ENCODE results near the gene LGR4.
"Not testable (repeated sequence)": the region's sequence is repeated elsewhere in the genome, so short reads cannot be mapped to it uniquely, and the experiment has no call there.

The LGR4 gene

DNA sequence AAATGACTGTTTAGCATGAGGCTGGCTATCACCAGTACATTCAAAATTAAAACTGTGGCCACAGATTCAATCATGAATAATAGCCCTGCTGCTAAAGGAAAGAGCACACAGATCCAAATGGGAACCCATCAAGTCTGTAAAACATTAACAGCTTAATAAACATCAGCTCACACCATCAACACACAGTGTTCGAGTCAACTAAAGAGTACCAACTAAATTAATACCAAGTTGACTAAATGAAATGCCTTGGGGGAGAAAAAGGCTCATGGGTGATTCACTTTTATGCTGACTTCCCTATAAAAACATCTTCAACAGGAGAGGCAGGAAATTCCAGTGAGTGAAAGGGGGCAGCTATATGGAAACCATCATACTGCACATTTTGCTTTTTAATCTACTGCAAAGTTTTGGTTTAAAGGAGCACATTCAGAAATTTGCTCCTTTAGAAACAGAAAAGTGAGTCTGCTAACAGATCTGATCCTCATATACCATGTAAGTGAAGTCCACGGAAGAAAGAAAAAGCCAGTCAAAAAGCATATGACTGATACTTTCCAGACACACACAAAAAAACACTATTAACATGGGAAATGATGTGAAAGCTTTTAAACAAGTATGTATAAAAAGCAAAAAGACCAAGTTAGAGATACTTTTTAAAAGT, 16.3 kb downstream of the LGR4 start:
- DNase-seq: no peak

DNA sequence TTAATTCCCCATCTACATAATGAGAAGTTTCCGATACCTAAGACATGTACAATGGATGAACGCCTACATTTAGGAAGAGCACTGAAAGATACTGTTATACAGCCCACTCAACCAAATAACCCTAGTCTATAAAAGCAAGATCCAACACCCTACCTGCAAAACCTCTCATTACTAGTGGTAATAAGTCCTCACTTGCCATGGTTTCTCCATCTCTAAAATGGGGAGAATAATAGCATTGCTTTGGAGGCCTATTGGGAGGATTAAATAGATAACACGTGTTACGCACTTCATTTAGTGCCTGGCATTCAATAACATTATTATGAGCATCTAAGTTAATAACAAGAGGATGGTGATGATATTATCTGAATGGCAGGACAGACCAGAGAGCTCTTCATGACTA, 16.9 kb downstream of the LGR4 start:
- no peak for DNase-seq

DNA sequence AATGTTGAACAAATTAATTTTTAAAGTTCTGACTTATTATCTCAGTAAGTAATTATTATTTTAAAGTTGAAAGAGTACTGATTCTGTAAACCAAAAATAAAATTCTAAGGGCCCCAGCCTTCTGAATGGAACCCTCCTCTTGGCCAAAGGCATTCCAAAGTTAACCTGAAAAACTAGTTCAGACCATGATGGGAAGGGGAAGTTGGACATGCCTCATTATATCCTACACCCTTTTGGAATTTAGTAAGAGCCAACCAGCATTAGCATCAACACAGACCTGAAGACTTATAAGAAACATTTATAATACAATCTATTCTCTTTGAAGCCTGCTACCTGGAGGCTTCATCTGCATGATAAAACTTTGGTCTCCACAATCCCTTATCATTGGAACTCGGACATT, 18.9 kb downstream of the LGR4 start:
- no peak for DNase-seq

DNA sequence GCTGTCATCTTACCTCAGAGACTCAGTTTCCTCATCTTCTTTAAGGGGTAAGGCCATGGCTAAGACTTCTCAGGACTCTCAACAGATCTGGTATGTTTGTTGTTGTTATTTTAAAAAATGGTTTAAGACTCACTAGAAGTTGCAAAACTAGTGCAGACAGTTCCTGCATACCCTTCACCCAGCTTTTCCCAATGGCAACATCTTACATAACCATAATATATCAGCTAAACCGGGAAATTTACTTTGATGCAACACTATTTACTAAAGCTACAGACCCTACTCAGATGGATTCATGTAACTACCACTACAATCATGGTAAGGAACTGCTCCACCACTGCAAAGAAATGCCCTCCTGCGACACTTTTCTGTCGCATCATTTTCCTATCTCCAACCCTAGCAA, 20.4 kb downstream of the LGR4 start:
- no peak for DNase-seq

DNA sequence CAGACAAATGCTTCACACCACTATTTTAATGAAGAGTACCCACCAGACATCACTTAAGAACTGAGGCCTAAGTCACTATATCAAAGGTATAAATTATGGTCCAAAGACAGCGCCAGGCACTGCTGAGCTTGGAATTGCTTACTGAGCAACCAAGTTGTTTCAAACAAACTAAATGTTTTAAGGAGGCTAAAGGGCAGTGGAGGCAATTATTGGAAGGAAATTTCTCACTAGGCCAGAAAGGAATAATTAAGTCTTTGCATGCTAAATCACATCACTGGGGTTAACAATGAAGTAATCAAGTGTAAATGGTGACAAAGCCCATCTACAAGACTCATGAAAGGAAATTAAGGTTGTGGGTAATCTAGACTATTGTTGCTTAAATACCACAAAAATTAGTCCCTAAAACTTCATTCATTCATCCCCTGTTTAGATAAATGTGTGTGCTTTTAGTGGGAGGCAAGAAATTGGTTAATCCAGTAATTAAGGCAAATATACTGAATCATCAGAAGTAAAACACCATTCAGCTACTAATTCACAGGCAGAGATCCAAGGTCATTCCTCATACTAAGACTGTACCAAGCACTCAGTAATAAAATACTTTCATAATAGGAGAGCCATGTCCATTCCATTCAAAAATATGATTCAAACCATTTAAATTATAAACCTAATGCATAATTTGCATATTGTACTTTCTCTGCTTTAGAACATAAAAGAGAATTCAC, 21.2 kb downstream of the LGR4 start:
- DNase-seq: no peak

DNA sequence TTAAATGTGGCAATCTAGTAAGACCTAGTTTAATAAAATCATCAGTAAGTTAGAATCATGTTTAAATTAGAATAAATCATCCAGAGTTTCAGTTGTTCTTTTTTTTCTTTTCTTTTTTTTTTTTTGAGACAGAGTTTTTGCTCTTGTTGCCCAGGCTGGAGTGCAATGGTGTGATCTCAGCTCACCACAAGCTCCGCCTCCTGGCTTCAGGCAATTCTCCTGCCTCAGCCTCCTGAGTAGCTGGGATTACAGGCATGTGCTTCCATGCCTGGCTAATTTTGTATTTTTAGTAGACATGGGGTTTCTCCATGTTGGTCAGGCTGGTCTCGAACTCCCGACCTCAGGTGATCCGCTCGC, 24.4 kb downstream of the LGR4 start:
- DNase-seq: not testable (repeated sequence)

DNA sequence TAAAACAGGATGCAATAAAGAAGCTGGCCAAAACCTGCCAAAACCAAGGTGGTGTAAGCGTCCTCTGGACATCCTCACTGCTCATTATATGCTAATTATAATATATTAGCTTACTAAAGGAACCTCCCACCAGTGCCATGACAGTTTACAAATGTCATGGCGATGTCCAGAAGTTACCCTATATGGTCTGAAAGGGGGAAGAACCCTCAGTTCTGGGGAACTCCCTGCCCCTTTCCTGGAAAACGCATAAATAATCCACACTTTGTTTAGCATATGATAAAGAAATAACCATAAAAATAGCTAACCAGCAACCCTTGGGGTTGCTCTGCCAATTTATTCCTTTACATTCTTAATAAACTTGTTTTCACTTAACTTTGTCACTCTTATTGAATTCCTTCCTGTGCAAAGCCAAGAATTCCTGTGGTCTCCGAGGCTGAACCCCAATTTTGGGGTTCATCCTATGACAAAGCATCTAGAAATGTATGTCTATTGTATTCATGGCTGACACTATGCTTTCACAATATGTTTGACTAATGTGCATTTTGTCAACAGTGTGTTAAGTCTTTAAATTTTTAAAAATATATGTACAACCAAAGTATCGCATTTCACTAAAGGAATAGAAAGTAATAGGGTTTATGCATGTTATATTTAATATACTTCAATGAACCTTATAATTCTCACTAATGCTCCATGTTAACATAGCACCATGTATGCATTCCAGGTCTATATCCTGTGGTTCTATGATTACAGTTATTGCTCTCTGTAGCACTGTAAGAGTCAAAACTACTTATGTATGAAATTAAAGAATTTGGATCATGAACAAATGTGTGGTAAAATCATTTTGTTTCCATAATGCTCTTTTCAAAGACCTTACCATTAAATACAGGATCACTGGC, 25.1 kb downstream of the LGR4 start:
- no peak for DNase-seq

DNA sequence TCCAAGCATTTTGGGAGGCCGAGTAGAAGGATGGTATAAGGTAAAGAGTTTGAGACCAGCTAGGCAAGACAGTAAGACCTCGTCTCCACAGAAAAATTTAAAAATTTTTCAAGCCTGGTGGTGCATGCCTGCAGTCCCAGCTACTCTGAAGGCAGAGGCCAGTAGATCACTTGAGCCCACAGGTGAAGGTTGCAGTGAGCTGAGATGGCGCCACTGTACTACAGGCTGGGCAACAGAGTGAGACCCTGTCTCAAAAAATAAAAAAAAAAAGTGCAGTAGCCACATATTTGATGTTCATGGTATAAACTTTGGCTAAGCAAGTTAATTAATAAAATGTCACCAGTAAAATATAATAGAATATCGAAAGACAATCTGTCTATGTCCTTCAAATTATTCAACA, 27.0 kb downstream of the LGR4 start:
- DNase-seq: no peak

DNA sequence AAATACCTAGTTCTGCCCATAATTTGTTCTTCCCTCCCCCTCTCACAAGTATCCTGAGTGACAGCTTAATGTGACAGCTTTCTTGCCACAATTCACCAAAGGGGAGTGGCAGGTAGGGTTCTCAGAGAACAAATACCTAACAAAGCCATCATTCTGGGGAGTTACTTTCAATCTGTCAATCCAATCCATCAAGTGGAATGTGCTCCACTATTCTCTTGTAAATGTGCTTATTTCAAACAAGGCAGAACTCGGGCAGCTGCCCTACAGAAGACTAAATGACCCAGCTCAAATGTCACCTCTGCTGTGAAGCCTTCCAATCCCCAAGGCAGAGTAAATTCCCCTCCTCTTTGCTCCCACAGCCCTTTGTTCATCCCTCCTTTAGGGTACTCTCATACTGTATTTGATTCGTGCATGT, 27.8 kb downstream of the LGR4 start:
- DNase-seq: no peak

DNA sequence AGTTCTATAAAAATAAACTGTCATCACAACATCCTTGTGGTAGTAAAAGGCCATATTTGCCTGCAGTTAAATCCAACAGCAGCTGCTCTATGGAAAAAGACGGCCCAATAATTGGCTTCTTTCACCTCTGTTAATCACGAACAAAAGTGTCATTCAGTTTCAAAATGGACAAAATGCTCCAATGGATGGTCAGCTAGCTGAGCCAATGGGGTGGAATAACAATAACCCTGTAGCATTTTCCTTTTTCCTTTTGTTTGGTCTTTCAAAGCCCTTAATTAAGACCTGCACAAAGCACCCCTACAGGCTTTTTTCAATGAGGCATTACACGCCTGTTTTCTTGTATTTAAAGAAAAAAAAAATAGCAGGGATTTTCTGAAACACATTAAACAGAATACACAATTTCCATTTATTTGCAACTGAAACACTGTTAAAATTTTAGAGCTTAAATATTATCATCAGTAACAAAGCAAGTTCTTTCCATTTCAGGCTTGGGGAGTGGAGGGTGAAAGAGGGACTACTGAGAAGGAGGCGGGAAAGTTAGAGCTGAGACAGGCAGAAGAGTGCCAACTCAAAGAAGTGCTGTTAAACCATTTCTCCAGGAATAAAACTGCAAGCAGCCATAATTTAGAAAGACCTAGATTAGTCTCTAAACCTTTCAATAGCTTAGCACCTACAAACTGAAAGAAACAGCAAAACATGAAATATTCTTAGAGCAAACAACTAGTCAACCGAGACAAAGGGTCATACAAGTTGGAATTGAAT, 28.7 kb downstream of the LGR4 start:
- no peak for DNase-seq

DNA sequence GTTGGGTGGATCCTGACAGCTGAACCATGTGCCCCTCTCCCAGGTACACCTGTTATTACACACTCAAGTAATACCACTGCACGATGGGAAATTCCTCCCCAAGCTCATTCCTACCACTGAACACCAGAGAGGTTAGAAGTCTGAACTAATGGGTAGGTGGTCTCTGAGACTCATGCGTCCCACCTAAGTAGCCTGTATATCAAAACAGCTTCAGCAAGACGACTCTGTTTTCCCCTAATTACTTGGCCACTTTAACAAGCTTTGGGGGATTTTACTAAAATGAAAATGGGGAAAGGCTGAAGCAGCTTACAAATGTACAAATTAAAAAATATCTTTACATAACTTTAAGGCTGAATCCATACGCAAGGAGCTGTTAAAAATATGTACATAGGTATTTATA, 29.4 kb downstream of the LGR4 start:
- no peak for DNase-seq

DNA sequence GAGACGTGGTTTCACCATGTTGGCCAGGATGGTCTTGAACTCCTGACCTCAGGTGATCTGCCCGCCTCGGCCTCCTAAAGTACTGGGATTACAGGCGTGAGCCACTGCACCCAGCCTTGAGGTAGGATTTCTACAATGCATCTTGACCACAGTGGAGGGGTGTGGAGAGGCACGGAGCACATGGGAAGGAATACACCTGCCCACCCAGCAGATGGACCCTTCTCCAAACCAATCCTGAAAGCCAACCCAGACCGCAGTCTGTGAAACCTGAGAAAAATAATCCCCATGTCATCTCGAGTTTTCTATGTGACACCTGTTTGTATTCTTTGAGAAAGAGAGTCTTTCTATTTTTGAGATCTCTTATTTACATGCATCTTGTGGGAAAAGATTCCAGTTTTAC, 32.5 kb downstream of the LGR4 start:
- no peak for DNase-seq

DNA sequence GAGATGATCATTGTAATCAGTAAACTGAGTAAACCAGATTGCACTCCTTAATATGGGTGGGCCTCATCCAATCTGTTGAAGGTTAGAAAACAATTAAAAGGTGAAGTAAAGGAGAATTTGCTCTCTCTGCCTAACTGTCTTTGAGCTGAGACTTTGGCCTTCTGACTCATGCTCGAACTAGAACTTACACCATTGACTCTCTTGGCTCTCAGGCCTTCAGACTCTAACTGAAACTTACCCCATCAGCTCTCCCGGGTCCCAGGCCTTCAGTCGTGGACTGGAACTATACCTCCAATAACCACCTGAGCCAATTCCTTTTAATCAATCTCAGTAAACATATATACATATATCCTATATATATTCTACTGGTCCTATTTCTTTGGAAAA, 34.0 kb downstream of the LGR4 start:
- DNase-seq: no peak

DNA sequence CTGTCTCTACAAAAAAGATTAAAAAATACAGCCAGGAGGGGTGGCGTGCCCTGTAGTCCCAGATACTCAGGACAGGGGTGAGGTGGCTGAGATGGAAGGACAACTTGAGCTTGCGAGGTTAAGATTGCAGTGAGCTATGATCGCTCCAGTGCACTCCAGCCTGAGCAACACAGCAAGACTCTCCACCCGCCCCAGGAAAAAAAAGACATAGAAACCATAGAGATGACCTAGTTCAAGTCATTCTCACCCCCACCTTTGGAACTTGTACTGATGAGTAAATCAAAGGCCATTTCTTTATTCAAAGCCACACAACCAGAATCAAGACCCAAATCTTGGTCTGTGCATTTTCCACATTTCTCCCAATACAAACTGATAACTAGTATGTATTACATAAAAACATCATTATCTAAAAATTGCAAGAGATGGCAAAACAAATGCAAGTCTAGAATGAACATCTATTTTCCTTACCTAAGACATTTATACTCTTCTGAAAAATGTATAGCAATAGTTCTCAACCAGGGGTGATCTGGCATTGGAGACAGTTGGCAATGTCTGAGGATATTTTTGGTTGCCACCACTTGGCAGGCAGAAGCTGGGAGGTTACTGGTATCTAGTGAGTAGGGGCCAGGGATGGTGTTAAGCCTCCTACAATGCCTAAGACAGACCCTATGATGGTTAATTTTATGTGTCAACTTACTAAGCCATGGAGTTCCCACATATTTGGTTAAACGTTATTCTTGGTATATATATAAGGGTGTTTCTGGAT, 34.6 kb downstream of the LGR4 start:
- DNase-seq: no peak

DNA sequence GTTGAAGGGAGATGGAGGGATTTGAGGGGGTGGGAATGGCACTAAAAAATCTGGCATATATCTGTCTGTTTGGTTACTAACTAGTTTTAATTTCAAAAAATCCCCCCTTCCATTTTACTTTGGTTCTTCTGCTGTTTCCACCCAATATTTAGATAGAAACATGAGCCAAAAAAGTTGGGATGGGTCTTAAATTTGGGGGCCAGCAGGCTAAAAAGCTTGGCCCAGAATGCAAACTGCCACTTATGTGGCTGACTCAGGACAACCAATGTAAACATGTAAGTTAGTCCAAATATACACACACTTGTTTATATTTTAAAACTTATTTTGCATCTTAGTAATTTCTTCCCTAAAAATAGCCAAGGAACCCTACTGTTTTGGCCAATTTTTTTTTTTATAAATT, 35.7 kb downstream of the LGR4 start:
- no peak for DNase-seq

DNA sequence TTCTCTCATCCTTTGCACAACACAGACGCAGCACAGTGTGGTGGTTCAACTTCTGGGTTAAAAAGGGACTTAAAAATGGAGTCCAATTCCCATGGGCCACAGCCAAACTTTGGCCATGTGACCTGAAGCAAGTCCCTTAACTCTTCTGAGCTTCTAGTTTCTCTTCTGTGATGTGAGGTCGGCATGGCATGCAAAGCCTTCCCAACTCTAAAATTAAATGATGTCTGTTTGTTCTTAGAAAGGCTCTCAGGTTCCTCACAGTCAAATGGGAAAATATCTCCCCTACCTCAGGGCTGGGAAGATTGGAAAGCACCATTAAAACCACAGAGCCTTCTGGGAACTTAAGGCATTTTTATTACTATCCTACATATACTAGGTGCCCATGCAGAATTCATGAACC, 38.8 kb downstream of the LGR4 start:
- DNase-seq: no peak

DNA sequence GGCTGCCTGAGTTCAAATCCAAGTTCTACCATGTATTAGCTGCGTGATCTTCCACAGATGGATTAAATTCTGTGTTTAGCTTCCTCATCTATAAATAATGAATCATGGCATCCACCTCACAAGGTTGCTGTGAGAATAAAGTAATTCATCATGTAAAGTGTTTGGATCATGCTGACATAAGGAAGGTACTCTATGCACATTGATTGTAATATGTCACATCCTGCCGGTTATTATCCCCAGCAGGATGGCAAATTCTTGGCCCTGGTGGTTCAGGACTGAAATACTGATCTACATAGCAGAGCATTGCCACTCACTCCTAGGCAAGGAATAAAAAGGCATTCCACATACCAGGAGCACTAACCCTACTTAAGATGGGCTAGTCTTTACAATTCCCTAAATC, 40.8 kb downstream of the LGR4 start:
- no peak for DNase-seq

DNA sequence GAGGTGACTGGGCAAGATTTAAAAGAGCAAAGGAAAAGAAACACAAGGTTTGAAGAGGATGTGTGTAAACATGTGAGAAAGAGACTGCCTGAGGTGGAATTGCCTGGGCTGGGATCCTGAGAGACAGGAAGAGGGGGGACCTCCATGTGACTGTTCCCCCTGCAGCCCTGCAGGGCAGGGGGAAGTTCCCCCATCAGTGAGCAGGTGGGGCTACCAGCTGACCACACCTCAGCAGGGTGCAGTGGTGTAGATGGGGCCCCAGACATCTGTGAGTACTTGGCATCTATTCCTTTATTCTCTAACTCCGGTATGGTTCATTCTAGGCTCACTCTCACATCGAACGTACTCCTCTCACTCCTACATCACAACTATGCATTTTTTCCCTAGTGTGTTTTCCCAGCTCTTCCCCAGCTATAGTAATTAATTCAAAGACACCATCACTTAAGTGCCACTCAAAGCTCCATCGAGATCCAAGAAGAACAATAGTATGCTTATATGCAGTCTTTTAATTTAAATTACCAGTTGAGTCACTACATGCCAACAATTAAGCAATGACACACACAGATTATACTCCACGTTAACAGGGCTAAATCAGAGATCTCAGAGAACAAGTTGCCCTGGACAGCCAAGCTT, 42.7 kb downstream of the LGR4 start:
- no peak for DNase-seq

DNA sequence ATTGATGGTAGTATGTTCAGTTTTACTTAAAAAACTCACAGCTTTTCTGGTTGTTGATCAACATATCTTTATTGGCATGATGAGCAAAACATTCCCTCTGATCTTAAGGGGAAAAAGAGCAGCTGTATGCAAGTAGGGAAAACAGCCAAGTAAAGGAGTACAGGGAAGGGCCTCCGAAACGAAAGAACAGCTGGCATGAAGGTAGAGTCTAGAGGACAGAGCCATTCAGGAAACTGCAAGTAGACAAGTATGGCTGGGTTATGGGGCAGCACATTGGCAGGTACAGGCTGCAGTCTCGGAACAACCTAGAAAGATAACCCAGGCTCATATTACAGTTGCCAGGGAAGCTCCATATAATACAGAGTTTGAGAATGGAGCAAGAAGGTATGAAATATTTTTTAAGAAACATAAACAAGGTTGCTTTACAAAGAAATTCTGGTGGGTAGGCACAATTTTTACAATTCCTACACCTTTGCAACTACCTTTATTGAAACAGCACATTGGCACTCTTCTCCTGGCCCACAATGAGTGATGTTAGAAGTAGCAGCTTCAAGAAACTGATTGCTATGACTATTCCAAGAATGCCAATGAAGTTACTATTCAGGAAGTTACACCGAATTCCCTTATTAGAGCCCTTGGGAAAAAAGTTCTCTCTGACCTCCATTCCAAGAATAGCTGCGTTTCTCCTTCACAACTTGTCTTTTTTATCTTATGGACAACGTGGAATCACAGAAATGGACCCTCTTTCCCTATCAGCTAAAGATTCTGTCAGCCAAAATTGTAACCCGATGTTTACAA, 45.2 kb downstream of the LGR4 start:
- DNase-seq: no peak

DNA sequence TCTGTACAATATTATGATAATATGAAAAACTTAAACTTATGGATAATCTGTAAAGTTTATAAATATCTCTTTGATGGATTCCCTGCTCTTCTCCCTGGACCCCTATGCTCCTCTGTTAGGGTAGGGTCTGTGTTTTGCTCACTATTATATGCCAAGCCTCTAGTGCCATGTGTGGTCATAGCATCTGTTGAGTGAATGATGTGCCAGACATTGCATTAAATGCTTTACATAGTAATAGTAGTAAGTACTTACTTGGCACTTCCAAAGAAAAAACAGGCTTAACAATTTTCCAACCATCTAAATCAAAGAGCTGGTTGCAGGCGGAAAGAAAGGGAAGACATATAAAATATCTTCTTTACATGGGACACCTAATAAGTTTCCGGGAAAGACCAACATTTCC, 46.8 kb downstream of the LGR4 start:
- DNase-seq: no peak

DNA sequence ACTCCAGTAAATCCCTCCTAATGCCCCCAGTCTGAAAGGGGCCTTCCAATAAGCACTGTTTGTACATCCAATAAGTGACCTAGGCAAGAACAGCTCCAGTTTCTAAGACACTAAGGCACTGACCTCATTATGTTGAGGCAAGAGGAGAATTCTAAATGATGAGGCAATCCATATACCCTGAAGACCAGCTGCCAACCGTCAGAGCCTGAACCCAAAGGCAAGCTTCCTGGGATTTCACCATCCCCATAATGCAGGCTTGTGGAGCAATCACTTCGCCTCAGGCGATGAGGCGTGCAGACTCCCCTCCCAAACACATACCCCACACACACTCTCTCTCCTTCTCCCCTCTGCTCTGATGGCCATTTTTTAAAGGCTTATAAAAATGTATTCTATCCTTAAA, 49.5 kb downstream of the LGR4 start:
- DNase-seq: no peak

Data from stimulated activated naive CD4-positive, alpha-beta T cell (primary cell).